A673 (cell line): ENCODE data around the gene TBC1D2. TPM values are rescaled to one million over a fixed set of nuclear protein-coding genes. Genes with fewer than 3 reads are reported as not detected.
"Not testable (repeated sequence)": the region's sequence is repeated elsewhere in the genome, so short reads cannot be mapped to it uniquely, and the experiment has no call there.

Experiments
- BruUV-seq: library from RNA; stranded (reverse); fragments of 400-500 nt; replicated peaks from 2 replicates; lab custom pipeline; 2021; lab: Mats Ljungman, UMichigan
- CTCF ChIA-PET: fragments of 300-600 bp; sonication (Branson Sonifier 250); formaldehyde crosslinking; loops from one replicate; lab custom pipeline; 2022; ENCODE audit warnings: antibody characterized with exemption; lab: Charles Lee
- POLR2A ChIA-PET: fragments of 300-600 bp; sonication (Branson Sonifier 250); formaldehyde crosslinking; loops from one replicate; lab custom pipeline; 2022; ENCODE audit warnings: antibody characterized with exemption; ENCODE audit not compliant: low non-redundant PET; lab: Charles Lee
- DNase-seq: peaks from one replicate; pipeline ENCODE4 v3.0.0-alpha.2; 2015; ENCODE audit warnings: low spot score
- H3K27ac ChIP-seq: fragments of 200-600 bp; sonication (generic); 2 replicates; pipeline ENCODE4 v1.5.1; 2016; ENCODE audit warnings: mixed run types, low read depth, mild to moderate bottlenecking, mixed read lengths, antibody characterized with exemption, low read length; ENCODE audit not compliant: poor library complexity, severe bottlenecking
- H3K27me3 ChIP-seq: fragments of 200-600 bp; sonication (generic); replicated peaks from 2 replicates; pipeline ENCODE4 v1.6.1; 2017; ENCODE audit warnings: mixed run types, low read depth, mild to moderate bottlenecking, mixed read lengths, antibody characterized with exemption, low read length; ENCODE audit not compliant: insufficient read depth, poor library complexity
- H3K36me3 ChIP-seq: fragments of 200-600 bp; sonication (generic); 2 replicates; pipeline ENCODE4 v1.6.1; 2016; ENCODE audit warnings: mixed run types, mild to moderate bottlenecking, mixed read lengths, antibody characterized with exemption, low read length; ENCODE audit not compliant: insufficient read depth, poor library complexity, severe bottlenecking
- H3K4me1 ChIP-seq: fragments of 200-600 bp; sonication (generic); 2 replicates; pipeline ENCODE4 v1.6.1; 2017; ENCODE audit warnings: mixed run types, mild to moderate bottlenecking, mixed read lengths, antibody characterized with exemption, low read length; ENCODE audit not compliant: insufficient read depth, poor library complexity, severe bottlenecking
- H3K4me3 ChIP-seq: fragments of 200-600 bp; sonication (generic); 2 replicates; pipeline ENCODE4 v1.5.1; 2016; ENCODE audit warnings: low read depth, mixed run types, mild to moderate bottlenecking, mixed read lengths, low read length; ENCODE audit not compliant: poor library complexity, severe bottlenecking
- H3K9me3 ChIP-seq: fragments of 200-600 bp; sonication (generic); 2 replicates; pipeline ENCODE4 v1.6.1; 2016; ENCODE audit warnings: mixed run types, low read depth, mild to moderate bottlenecking, mixed read lengths, antibody characterized with exemption, low read length; ENCODE audit not compliant: poor library complexity, severe bottlenecking
- CTCF ChIP-seq: fragments of 300-800, 200-600 bp; sonication (generic); conservative IDR thresholded peaks from 2 replicates; pipeline ENCODE4 v1.5.1; 2017; ENCODE audit warnings: low read depth, mild to moderate bottlenecking, antibody characterized with exemption, low read length, moderate library complexity, mixed read lengths
- EZH2 ChIP-seq: fragments of 200-600 bp; sonication (generic); IDR thresholded peaks from 2 replicates; pipeline ENCODE4 v1.6.1; 2017; ENCODE audit warnings: borderline replicate concordance, low read depth, mild to moderate bottlenecking, mixed read lengths, antibody characterized with exemption, low read length; ENCODE audit not compliant: poor library complexity, severe bottlenecking
- intact Hi-C: fragments of 100-400 bp; cut with micrococcal nuclease; formaldehyde crosslinking; loops from one replicate; pipeline ENCODE4 v1.10.0; 2022; ENCODE audit not compliant: unreplicated experiment
- total RNA-seq: library from RNA; stranded (reverse); gene quantifications from 2 replicates; pipeline ENCODE4 v1.2.3, GENCODE V29; 2021

TBC1D2 gene
- total RNA-seq, 1 experiment from 2014 or later, result 3.2 TPM

GRCh38 chr9:98175762-98176161, 79.7 kb downstream of the TBC1D2 start:
- no peaks in the 10 kb centered on the region for H3K4me1 ChIP-seq
- H3K27ac ChIP-seq, result no peak overlapping the region
- no peaks in the 10 kb centered on the region for H3K36me3 ChIP-seq
- H3K27me3 ChIP-seq, result no peaks in the 10 kb centered on the region
- no peak overlapping the region for H3K4me3 ChIP-seq
- CTCF ChIA-PET, result no interaction called here
- no peak for DNase-seq
- no TSS peak for BruUV-seq
- intact Hi-C loops, result no loop called here
- TF ChIP-seq CTCF (no peak), EZH2 (no peak)
- POLR2A ChIA-PET, result no interaction called here
- no peaks in the 10 kb centered on the region for H3K9me3 ChIP-seq

- TF ChIP-seq EZH2 (no peak), CTCF (no peak)
- Histone ChIP-seq H3K36me3 (no peaks in the 10 kb centered on the region), H3K9me3 (no peaks in the 10 kb centered on the region), H3K4me1 (no peaks in the 10 kb centered on the region), H3K27me3 (no peaks in the 10 kb centered on the region), H3K4me3 (no peak overlapping the region), H3K27ac (no peak overlapping the region)
- no TSS peak for BruUV-seq
- CTCF ChIA-PET, result no interaction called here
- no peak for DNase-seq
- intact Hi-C loops, result no loop called here
- POLR2A ChIA-PET, result no interaction called here
Observed at GRCh38 chr9:98175028-98175569, 80.3 kb downstream of the TBC1D2 start.

- BruUV-seq, H3K36me3 ChIP-seq, DNase-seq, H3K27me3 ChIP-seq, H3K4me3 ChIP-seq, H3K9me3 ChIP-seq, H3K4me1 ChIP-seq, H3K27ac ChIP-seq, CTCF ChIA-PET, intact Hi-C loops, POLR2A ChIA-PET: not testable (repeated sequence)
Observed at GRCh38 chr9:98174502-98174918, 80.9 kb downstream of the TBC1D2 start.

GRCh38 chr9:98173181-98173580, 82.3 kb downstream of the TBC1D2 start:
- no peak overlapping the region for H3K4me3 ChIP-seq

More at GRCh38 chr9:98173181-98173580, 82.3 kb downstream of the TBC1D2 start:
- Histone ChIP-seq H3K4me1 (no peaks in the 10 kb centered on the region), H3K27me3 (no peaks in the 10 kb centered on the region), H3K27ac (no peak overlapping the region), H3K36me3 (no peaks in the 10 kb centered on the region), H3K9me3 (no peaks in the 10 kb centered on the region)
- no peak for DNase-seq
- no TSS peak for BruUV-seq
- intact Hi-C loops, result no loop called here
- ChIA-PET POLR2A (no interaction called here), CTCF (no interaction called here)
- TF ChIP-seq EZH2 (no peak), CTCF (no peak)
